Renal pelvis (tissue), 12 donors: Measurements from ENCODE around the gene SH3BGRL3. TPM values are rescaled to one million over a fixed set of nuclear protein-coding genes. Genes with fewer than 3 reads are reported as not detected.
"Not testable (repeated sequence)": the region's sequence is repeated elsewhere in the genome, so short reads cannot be mapped to it uniquely, and the experiment has no call there.

Source experiments
- DNase-seq: peaks from one replicate; pipeline ENCODE4 v3.0.0-alpha.2; 2013
- long read RNA-seq, 16 experiments: transcript quantifications; one replicate each; lab custom pipeline, GENCODE V29; 2026
- polyA plus RNA-seq, 3 donors: library from polyadenylated mRNA; unstranded; fragments of 120-200 nt; gene quantifications; one replicate each; pipeline ENCODE4 v1.2.1, GENCODE V29; 2013; ENCODE audit not compliant: insufficient read length in 3 of 3

SH3BGRL3 gene
- 100 to 1,000 TPM in 1 of 3 donors, 10 to 100 TPM in 2; 85.2 to 120 (median 92.9) TPM for polyA plus RNA-seq
- long read RNA-seq, donor 1, transcript SH3BGRL3-202 (2 exons, 768 nt): minor isoform, 5 of 112 reads
- long read RNA-seq, donor 1, transcript SH3BGRL3-201 (3 exons, 1,661 nt): major isoform, 100 of 112 reads
- long read RNA-seq, donor 1, partial matches to known transcripts: 7 of 112 reads
- long read RNA-seq, donor 1, other reads (novel, unspliced or antisense): 0 of 112 reads
- long read RNA-seq, donor 2, transcript SH3BGRL3-201 (3 exons, 1,661 nt): major isoform, 110 of 123 reads
- long read RNA-seq, donor 2, transcript SH3BGRL3-202 (2 exons, 768 nt): minor isoform, 6 of 123 reads
- long read RNA-seq, donor 2, partial matches to known transcripts: 7 of 123 reads
- long read RNA-seq, donor 2, other reads (novel, unspliced or antisense): 0 of 123 reads
- long read RNA-seq, donor 3, transcript SH3BGRL3-201 (3 exons, 1,661 nt): major isoform, 114 of 118 reads
- long read RNA-seq, donor 3, partial matches to known transcripts: 0 of 118 reads
- long read RNA-seq, donor 3, other reads (novel, unspliced or antisense): 0 of 118 reads
- long read RNA-seq, donor 4, transcript SH3BGRL3-201 (3 exons, 1,661 nt): major isoform, 134 of 142 reads
- long read RNA-seq, donor 4, transcript SH3BGRL3-202 (2 exons, 768 nt): minor isoform, 8 of 142 reads
- long read RNA-seq, donor 4, partial matches to known transcripts: 0 of 142 reads
- long read RNA-seq, donor 4, other reads (novel, unspliced or antisense): 0 of 142 reads
- long read RNA-seq, donor 5, transcript SH3BGRL3-201 (3 exons, 1,661 nt): major isoform, 61 of 63 reads
- long read RNA-seq, donor 5, partial matches to known transcripts: 0 of 63 reads
- long read RNA-seq, donor 5, other reads (novel, unspliced or antisense): 0 of 63 reads
- long read RNA-seq, donor 6, transcript SH3BGRL3-201 (3 exons, 1,661 nt): major isoform, 60 of 63 reads
- long read RNA-seq, donor 6, partial matches to known transcripts: 0 of 63 reads
- long read RNA-seq, donor 6, other reads (novel, unspliced or antisense): 0 of 63 reads
- long read RNA-seq, donor 7, transcript SH3BGRL3-201 (3 exons, 1,661 nt): major isoform, 140 of 161 reads
- long read RNA-seq, donor 7, partial matches to known transcripts: 17 of 161 reads
- long read RNA-seq, donor 7, other reads (novel, unspliced or antisense): 0 of 161 reads
- long read RNA-seq, donor 8, transcript SH3BGRL3-201 (3 exons, 1,661 nt): major isoform, 76 of 85 reads
- long read RNA-seq, donor 8, partial matches to known transcripts: 6 of 85 reads
- long read RNA-seq, donor 8, other reads (novel, unspliced or antisense): 0 of 85 reads
- long read RNA-seq, donor 9, transcript SH3BGRL3-201 (3 exons, 1,661 nt): major isoform, 118 of 127 reads
- long read RNA-seq, donor 9, partial matches to known transcripts: 5 of 127 reads
- long read RNA-seq, donor 9, other reads (novel, unspliced or antisense): 0 of 127 reads
- long read RNA-seq, donor 10, transcript SH3BGRL3-201 (3 exons, 1,661 nt): major isoform, 90 of 94 reads
- long read RNA-seq, donor 10, partial matches to known transcripts: 0 of 94 reads
- long read RNA-seq, donor 10, other reads (novel, unspliced or antisense): 0 of 94 reads
- long read RNA-seq, donor 11, transcript SH3BGRL3-201 (3 exons, 1,661 nt): major isoform, 99 of 120 reads
- long read RNA-seq, donor 11, partial matches to known transcripts: 18 of 120 reads
- long read RNA-seq, donor 11, other reads (novel, unspliced or antisense): 0 of 120 reads
- long read RNA-seq, donor 12, transcript SH3BGRL3-201 (3 exons, 1,661 nt): major isoform, 124 of 128 reads
- long read RNA-seq, donor 12, partial matches to known transcripts: 0 of 128 reads
- long read RNA-seq, donor 12, other reads (novel, unspliced or antisense): 0 of 128 reads
- long read RNA-seq, donor 13, transcript SH3BGRL3-201 (3 exons, 1,661 nt): major isoform, 57 of 65 reads
- long read RNA-seq, donor 13, partial matches to known transcripts: 7 of 65 reads
- long read RNA-seq, donor 13, other reads (novel, unspliced or antisense): 0 of 65 reads
- long read RNA-seq, donor 14: 0 reads
- long read RNA-seq, donor 15, transcript SH3BGRL3-201 (3 exons, 1,661 nt): major isoform, 141 of 155 reads
- long read RNA-seq, donor 15, transcript SH3BGRL3-202 (2 exons, 768 nt): minor isoform, 6 of 155 reads
- long read RNA-seq, donor 15, partial matches to known transcripts: 8 of 155 reads
- long read RNA-seq, donor 15, other reads (novel, unspliced or antisense): 0 of 155 reads
- long read RNA-seq, donor 16, transcript SH3BGRL3-201 (3 exons, 1,661 nt): major isoform, 151 of 159 reads
- long read RNA-seq, donor 16, transcript SH3BGRL3-202 (2 exons, 768 nt): minor isoform, 8 of 159 reads
- long read RNA-seq, donor 16, partial matches to known transcripts: 0 of 159 reads
- long read RNA-seq, donor 16, other reads (novel, unspliced or antisense): 0 of 159 reads

DNA sequence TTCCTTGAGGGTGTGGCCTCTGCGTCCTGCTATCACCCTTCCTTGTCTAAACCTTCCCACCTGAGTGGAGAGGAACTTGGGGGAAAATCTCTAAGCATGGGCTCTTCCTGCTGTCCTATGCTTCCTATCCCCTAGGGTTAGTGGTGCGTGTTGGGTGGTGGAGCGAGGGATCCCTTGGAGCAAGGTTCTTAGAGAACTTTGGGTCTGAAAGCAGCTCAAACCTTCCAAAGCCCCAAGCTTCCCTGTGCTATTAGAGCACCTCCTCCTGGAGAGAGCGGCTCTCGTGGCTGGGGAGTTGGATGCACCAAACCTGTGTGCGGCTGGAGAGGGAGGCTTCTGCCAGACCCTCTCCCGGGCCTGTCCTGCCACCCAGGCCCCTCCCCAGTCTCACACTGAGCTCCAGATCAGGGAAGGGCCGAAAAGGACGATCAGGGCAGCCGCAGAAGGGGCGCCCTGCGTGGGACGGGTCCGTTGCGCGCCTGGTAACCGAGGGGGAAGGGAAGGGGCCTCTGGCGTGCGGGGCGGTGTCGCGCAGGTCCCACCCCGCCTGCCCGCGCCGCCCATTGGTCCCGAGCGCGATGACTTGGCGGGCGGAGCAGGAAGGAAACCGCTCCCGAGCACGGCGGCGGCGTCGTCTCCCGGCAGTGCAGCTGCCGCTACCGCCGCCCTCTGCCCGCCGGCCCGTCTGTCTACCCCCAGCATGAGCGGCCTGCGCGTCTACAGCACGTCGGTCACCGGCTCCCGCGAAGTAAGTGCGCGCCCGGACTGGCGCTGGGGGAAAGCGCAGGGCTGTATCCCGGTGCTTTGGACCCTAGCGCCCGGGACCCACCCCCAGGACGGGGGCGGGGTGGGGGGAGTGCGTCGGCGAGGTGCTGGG, at the start of gene SH3BGRL3:
Gene SH3BGRL3, plus strand, starts transcription at position 631 of the 877 bp plus-strand sequence. Its CDS starts 70 bp downstream, at position 701.
- DNase-seq: peak; percentile 81

GRCh38 chr1:26230682-26231081, 49.2 kb upstream of the SH3BGRL3 start:
- DNase-seq: not testable (repeated sequence)

GRCh38 chr1:26233903-26234643, 45.8 kb upstream of the SH3BGRL3 start, which contains the start of gene CEP85:
TSS of gene CEP85 (plus strand) at chr1:26234200. CDS start at chr1:26239784, 5,584 bp downstream.
- peak; percentile 96 for DNase-seq

GRCh38 chr1:26234644-26235370, 45.1 kb upstream of the SH3BGRL3 start:
- DNase-seq: peak; percentile 10

DNA sequence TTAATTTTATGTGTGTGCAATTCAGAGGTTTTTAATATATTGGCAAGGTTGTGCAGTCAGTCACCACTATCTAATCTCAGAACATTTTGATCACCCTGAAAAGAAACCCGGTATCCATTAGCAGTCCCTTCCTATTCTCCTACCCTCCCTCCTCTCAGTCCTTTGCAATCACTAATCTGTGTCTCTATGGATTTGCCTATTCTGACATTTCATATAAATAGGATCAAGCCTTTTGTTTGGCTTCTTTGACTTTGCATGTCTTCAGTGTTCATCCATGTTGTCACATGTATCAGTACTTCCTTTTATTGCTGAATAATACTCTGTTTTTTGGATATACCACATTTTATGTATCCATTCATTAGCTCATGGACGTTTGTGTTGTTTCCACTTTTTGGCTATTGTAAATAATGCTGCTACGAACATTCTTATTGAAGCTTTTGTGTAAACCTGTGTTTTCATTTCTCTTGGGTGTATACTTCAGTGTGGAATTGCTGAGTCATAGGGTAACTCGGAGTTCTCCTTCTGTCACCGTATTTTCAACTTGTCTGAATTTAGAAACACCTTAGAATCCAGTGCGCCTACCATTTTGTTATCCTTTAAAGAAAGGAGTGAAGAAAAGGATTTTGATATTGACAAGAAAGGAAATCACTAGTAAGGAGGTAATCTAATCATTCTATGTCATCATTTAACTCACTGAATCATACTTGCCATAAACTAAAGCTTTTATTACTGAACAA, 42.5 kb upstream of the SH3BGRL3 start:
- DNase-seq: no peak

DNA sequence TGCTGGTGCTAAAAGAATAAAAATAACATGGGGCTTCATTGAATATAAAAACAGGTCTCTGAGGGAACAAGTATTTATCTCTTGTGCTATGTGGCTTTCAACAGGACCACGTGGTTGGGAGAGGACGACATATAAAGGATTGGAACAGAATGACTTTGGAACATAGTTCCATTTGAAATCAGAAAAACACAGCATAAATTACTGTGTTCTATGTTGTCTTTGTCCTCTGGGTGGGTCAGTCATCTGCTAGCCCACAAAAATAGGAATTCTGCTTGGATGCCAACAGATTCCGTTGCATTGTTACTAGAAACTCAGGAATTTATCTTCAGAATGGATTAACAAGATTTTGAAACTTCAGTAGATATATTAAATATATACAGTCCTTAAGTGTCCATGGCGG, 40.0 kb upstream of the SH3BGRL3 start:
- no peak for DNase-seq

- DNase-seq: no peak
These were observed 27.2 kb upstream of the SH3BGRL3 start for GRCh38 chr1:26252718-26253117.

DNA sequence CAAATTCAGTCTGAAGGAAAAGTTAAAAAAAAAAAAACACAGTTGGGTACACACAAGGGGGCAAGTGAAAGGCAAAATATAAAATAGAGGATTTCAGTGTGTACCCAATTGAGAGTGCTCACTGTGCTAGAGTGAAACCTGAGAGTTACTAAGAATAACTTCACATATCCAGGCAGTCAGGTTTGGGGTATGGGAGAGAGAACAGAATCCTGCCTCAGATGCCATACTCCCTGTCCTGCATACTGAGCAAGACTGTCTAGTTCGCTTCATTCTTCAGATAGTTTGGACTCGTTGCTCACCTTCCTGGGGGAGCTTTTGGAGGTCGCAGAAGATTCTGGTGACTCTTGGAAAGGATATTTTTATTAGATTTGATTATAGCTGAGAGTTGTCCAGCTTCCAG, 25.5 kb upstream of the SH3BGRL3 start:
- DNase-seq: no peak

DNA sequence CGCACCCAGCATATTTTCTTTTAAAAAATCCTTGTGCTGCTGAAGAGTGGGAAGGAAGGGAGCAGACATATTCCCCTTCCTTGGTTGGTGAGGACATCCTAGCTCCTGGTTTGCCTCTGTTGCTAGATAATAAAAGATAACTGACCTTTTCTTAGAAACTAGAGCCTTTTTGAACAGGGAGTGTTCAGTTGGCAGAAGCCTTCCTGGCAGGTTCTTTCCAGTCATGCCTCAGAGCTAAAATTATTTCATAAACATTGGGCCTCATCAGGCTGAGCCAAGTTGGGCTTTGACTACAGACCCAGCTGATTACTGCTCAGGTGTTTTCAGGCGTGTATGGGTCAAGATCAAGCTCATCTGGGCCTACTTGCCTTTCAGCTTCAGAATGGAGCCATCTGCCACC, 22.7 kb upstream of the SH3BGRL3 start:
- no peak for DNase-seq

DNA sequence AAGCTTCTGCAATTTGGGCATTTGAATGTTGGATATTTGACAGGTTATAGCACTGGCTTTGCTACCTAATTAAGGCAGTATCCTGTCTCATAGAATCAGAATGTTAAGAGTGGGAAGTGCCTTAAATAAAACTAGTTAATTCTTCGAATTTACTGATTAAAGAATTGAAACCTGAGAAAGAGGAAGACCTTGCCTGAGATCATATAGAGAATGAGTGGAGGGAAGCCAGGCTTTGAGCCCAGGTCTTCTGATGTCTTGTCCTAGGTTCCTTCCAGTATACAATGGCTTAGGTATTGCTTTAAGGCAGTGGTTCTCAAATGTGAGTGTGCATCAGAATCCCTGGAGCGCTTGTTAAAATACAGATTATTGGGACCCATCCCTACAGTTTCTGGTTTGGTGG, 20.9 kb upstream of the SH3BGRL3 start:
- no peak for DNase-seq

- DNase-seq: no peak
These were observed 20.3 kb upstream of the SH3BGRL3 start for GRCh38 chr1:26259578-26259977.

- no peak for DNase-seq
These were observed 16.7 kb upstream of the SH3BGRL3 start for GRCh38 chr1:26263212-26263611.

DNA sequence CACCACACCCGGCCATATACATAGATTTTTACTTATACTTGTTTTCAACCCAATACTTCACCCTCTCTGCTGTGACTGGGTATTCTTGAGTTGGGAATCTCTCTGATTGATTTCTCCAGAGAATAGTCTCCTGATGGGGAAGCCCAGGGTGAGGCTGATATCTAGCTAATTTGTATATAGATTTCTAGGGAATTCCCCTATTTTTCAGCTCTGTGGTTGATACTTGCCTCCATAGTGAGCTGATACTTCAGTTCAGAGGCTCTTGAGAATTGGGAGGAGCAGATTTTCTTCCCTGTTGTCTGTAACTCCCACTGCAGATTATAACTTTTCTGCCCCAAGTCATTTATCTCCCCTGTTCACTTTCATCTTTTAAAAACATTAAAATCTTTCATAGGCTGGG, 14.5 kb upstream of the SH3BGRL3 start:
- no peak for DNase-seq

DNA sequence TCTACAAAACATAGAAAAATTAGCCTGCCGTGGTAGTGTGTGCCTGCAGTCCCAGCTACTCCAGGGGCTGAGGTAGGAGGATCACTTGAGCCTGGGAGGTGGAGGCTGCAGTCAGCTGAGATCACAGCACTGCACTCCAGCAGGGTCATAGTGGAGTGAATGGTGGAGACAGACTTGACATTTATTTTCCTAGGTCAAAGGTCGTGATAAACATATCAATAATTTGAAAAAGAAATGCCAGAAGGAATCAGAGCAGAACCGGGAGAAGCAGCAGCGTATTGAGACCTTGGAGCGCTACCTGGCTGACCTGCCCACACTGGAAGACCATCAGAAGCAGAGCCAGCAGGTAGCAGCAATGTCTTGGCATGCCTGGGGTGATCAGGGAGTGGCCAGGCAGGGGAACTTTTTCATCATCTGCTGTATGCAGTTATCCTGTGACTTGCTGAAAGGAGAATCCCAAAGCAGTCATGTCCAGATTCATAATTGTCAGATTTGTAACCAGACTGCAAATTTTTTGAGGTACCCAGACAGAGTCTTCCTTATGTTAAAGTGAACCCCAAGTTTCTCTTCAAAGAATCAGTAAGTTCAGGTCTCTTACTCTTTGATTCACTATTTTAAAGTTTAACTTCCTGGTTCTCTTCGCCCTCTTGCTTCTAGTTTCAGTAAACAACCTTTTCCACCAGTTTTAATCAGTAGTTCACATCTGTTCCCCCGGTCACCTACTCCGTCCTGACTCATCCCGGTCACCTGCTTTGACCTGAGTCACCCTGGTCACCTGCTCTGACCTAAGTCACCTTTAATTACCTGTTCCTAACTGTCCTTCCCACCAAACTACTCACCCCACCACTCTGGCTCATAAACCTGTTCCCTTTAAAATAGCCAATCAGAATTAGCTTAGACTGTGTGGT, 11.3 kb upstream of the SH3BGRL3 start:
- no peak for DNase-seq

DNA sequence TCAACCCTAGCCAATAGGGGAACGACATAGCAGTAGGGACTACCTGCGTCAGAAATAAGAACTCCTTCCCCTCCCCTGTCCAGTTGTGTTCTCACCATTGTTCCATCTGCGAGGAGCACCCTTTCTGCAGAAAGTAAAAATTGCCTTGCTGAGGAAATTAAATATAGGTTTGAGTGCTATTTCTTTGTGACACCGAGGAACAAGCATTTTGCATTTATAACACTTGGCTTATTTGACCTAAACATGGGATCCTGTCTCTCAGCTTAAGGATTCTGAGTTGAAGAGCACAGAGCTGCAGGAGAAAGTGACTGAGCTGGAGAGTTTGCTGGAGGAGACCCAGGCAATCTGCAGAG, 10.7 kb upstream of the SH3BGRL3 start:
- no peak for DNase-seq
